Measurements from ENCODE around the gene PDCD11. TPM values are rescaled to one million over a fixed set of nuclear protein-coding genes. Genes with fewer than 3 reads are reported as not detected.

Gene PDCD11
- total and polyA plus RNA-seq, 2 of the 8 experiments (the other 6 are each of a cell fraction or from before 2014, with no cell fraction given) = 18.1 to 79.1 TPM

- TF ChIP-seq POLR2AphosphoS5 (IDR thresholded peaks at IDR 0.05; ENCODE audit: low read depth, low read length) (no peak), YY1 (IDR thresholded peaks at IDR 0.05; ENCODE audit: low read depth, low read length) (no peak), RAD21 (IDR thresholded peaks at IDR 0.05 in 1 of 2, conservative IDR thresholded peaks at IDR 0.05 in 1 of 2; ENCODE audit: low read depth in 2 of 2, low read length in 2 of 2) (no peak), CHD2 (IDR thresholded peaks at IDR 0.05; ENCODE audit: low read length) (no peak), SUZ12 (IDR thresholded peaks at IDR 0.05; ENCODE audit: low read length) (no peak), RXRA (IDR thresholded peaks at IDR 0.05; ENCODE audit: insufficient read depth, low read depth, low read length) (no peak)
These were observed 47.2 kb downstream of the PDCD11 start (continued) for GRCh38 chr10:103443475-103444185.
